ENCODE measurements around the gene PRELID3B.

DNA sequence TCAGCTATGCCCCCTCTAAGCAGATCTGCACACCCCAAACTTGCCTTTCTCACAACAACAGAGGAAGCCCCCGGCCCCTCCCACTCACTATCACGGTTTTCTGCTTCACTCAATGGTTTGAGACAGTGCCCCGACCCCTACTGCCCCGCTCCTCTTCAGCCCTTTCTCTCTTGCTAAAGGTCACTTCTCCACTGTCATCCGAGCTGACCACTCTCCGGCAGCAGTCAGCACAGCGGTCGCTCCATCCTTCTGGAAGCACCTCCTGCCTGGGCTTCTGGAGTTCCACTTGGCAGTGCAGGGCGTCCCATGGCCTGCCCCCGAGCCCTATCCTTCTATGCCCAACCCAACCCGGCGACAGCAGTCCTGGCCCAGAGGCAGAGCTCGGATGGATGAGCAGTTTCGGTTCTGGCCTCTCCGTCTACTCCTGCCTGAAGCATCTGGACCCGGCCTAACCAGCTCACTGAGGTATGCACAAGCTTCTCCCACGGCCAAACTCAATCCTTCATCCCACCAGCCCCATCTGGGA is 39.6 kb downstream of the PRELID3B start:
- TF ChIP-seq, protein P1, sequence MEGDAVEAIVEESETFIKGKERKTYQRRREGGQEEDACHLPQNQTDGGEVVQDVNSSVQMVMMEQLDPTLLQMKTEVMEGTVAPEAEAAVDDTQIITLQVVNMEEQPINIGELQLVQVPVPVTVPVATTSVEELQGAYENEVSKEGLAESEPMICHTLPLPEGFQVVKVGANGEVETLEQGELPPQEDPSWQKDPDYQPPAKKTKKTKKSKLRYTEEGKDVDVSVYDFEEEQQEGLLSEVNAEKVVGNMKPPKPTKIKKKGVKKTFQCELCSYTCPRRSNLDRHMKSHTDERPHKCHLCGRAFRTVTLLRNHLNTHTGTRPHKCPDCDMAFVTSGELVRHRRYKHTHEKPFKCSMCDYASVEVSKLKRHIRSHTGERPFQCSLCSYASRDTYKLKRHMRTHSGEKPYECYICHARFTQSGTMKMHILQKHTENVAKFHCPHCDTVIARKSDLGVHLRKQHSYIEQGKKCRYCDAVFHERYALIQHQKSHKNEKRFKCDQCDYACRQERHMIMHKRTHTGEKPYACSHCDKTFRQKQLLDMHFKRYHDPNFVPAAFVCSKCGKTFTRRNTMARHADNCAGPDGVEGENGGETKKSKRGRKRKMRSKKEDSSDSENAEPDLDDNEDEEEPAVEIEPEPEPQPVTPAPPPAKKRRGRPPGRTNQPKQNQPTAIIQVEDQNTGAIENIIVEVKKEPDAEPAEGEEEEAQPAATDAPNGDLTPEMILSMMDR (conservative IDR thresholded peaks at IDR 0.05) = no peak
- no peak for TF ChIP-seq ZFX (IDR thresholded peaks at IDR 0.05)

All from C4-2B (cell line).